HG03039 (cell line): Measurements from ENCODE around the gene SNX32.
"Not testable (repeated sequence)": the region's sequence is repeated elsewhere in the genome, so short reads cannot be mapped to it uniquely, and the experiment has no call there.

Source experiments
- ATAC-seq: cut with Tn5 transposase; IDR thresholded peaks from one replicate; pipeline ENCODE4 v1.9.1; 2021; ENCODE audit warnings: mild to moderate bottlenecking, moderate library complexity; ENCODE audit not compliant: unreplicated experiment

The SNX32 gene

DNA sequence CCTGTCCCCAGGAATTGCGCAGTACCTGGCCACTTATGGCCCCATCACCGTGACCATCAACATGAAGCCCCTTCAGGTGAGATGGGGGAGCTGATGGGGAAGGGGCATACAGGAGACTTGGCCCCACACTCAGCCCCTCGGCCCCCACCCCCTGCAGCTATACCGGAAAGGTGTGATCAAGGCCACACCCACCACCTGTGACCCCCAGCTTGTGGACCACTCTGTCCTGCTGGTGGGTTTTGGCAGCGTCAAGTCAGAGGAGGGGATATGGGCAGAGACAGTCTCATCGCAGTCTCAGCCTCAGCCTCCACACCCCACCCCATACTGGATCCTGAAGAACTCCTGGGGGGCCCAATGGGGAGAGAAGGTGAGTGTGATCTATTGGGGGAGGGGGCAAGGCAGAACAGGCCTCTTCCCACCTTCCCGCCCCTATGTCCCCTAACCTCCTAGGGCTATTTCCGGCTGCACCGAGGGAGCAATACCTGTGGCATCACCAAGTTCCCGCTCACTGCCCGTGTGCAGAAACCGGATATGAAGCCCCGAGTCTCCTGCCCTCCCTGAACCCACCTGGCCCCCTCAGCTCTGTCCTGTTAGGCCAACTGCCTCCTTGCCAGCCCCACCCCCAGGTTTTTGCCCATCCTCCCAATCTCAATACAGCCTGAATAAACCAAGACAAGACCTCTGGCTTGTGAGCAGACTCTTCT is 49.4 kb downstream of the SNX32 start:
- ATAC-seq, result no peak

DNA sequence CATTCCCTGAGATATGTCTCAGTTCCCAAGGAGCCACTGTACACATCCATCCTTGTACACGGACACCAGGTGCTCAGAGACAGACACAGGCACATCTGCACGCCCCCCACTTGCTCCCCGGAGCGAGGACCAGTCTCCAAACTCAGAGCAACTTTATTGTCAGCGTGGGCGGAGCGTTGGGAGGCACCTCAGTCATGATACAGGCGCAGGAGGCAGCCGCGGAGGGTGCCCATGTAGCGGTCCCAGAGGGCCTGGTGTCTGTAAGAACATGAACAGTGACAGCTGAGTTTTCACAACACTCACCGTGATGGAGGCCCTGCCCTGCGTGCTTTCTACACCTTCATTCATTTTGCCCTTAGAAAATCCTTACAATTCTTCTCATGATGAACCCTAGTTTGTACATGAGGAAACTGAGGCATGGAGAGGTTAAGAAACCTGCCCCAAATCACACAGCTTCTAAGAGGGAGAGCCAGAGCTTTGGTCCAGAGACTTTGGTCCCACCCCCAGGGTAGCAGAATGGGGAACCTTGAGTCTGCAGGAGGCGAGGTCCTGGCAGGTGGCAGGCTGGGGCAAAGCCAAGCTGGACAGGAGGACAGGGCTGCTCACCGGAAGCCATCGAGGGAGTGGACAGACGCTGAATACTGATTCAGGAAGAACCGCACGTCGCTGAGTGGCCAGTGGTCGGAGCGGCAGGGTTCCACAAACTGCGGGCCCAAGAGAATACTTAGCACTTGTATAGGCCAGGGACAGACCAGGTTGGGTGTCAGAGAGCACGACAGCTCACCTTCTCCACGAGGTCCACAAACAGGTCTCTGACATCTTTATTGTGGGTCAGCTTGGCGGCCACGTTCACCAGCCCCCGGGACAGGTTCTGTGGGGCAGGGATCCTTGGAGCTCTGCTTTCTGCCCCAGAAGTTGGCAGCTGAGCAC is 50.3 kb downstream of the SNX32 start:
- no peak for ATAC-seq

DNA sequence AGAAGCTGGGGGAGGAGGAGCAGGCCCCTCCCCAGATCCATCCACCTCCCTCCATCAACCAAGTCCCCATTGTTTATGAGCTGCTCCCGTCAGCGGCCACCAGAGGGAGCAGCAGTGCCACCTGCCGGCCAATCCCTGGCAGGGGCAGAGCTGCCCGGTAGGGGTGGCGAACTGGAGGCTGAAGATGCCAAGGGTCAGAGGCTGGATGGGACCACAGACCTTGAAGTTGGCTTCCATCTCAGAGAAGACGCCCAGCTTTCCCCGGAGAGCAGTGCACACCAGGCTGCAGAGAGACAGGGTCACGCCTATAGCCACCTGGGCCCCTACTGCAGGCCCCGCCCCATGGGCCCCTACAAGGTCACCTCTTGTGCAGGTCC is 50.9 kb downstream of the SNX32 start:
- no peak for ATAC-seq

DNA sequence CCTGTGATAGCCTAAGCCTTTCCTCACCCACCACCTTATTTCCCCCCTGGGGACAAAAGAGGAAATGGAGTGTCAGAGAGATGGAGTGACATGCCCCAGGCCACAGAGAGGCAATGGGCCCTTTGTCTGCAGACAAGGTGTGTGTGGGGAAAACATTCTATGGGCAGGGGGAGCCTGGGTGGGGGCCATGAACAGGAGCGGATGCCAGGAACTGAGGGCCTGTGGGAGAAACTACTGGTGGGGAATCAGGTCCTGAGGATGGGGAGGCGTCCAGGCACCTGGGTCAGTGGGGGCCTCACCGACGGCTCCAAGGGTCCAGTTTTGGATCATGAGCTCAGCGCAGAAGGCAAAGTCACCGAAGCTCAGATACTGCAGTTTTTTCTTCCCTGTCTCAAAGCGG is 51.5 kb downstream of the SNX32 start:
- ATAC-seq, result no peak

DNA sequence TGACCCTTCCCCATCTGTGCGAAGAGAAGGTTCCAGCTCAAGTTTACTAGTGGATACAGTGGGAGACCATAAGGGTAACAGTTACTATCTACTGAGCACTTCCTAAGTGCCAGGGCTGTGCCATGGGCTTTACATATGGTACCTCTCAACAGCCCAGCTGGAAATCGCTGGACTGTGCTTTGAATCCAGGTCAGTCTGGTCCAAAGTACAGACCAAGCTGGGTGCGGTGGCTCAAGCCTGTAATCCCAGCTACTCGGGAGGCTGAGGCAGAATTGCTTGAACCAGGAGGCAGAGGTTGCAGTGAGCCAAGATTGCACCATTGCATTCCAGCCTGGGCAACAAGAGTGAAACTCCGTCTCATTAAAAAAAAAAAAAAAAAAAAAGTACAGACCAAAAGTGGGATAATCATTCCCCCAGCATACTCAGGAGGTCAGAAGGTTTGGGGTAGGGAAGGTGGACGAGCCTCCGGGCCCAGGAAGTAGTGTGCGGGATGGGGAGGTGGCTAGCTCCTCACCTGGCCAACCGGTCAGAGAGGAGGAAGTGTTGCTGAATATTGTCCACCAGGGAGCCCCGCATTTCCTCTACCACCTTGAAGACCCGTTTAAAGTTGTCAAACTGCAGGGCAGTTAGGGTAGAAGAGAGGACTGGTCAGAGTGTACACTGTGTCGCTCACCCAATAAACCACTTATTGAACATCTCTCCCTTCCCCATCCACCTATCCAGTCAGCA is 52.2 kb downstream of the SNX32 start:
- no peak for ATAC-seq

DNA sequence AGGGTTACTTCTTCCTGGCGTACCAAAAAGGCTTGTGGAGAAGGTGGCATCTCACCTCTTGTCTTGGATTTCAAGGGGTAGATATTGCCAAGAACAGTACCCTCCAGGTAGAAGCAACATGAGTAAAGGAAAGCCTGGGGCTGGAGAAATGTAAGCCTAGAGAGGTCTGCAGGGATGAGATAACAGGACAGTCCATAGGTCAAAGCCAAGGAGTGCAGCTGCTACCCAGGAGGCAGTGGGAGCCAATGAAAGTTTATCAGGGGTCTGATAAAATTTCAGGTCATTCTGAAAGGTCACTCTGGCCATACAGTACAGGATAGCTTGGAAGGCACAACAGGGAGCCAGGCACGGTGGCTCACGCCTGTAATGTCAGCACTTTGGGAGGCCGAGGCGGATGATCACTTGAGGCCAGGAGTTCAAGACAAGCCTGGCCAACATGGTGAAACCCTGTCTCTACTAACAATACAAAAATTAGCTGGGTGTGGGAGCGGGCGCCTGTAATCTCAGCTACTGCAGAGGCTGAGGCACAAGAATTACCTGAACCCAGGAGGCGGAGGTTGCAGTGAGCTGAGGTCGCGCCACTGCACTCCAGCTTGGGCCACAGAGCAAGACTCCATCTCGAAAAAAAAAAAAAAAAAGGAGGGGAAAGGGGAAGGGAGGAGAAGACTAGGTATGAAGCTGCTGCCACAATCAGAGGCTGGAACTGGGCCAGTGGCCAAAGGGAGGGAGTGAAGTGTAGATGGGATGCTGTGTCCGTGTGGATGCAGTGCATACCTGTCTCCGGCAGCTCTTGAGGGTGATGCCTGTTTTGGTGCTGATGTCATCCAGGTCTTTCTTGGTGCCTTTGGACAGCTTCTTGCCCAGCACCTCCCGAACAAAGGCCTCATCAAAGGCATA is 53.3 kb downstream of the SNX32 start:
- ATAC-seq, result no peak

DNA sequence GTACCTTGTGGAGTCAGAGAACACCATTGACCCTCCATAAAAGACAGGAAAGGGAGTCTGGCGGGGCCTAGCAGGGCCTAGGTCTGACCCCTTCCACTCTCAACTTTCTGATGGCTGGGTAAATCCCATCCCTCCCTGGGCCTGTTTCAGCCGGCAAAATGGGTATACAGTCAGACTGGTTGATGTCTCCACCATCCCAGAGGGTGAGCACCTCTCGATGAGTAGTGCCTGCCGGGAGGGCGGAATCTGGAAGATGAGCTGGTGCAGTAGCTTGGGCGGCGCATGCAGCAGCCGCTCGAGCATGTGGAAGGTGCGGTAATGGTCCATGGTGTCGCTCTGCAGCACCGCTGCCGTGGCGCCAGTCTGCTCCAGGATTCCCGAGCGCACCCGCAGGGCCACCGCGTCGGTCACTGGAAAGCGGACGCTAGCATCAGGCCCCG is 54.0 kb downstream of the SNX32 start:
- ATAC-seq, result no peak

DNA sequence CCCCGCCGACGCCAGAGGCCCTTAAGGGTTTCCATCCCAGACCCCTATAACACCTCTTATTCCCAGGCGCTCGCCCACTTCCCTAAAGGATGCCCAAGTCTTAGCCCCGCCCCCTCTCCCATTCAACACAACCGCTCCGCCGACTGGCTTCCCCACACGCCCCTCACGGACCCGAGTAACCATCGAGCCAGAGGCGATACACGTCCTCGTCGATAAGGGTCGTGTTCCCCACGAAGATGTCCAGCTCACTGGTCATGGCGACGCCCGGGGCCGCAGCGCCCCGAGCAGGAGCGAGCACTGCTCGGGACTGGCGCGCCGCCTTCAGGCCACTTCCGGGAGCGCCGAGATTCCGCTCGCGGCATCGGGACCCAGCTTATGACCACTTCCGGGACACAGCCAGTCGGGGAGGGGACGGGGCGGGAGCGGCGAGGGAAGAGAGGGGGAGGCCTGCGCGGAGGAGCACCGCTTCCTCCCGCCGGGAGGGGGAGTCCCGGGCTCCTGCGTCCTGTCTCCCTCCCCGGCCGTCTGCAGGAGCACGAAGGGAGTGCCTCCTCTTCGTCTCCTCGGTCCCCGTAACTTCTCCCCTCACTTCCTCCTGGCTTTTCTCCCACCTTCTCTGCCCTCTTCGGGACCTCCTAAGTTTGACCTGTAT is 54.5 kb downstream of the SNX32 start, which contains the start of gene FIBP:
FIBP (minus strand) TSS at position 309 of the 652 bp plus-strand sequence; CDS start at position 256, 53 bp downstream.
- ATAC-seq, result peak; percentile 42

DNA sequence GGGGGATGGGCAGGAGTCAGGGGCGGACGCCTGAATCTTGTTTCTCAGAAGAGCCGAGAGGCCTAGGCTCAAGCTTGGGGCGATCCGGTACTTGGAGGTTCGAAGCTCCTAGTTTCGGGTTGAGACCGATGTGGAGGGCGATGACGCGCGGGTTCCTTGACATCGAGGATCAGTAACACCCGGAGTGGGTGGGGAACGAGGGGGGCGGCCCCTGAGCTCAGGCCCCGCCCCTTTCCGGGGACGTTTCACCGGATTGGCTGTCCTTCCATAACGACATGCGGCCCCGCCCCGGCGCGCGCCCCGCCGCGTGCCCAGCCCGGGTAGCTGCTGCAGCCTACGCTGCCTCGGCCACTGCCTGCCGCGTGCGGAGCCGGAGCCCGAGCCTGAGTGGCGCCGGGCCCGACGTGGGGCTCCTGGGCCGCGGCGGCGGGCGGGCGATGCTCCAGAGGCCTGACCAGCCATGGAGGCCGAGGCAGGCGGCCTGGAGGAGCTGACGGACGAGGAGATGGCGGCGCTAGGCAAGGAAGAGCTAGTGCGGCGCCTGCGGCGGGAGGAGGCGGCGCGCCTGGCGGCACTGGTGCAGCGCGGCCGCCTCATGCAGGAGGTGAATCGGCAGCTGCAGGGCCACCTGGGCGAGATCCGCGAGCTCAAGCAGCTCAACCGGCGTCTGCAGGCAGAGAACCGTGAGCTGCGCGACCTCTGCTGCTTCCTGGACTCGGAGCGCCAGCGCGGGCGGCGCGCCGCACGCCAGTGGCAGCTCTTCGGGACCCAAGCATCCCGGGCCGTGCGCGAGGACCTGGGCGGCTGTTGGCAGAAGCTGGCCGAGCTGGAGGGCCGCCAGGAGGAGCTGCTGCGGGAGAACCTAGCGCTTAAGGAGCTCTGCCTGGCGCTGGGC is 56.8 kb downstream of the SNX32 start, which contains the start of gene CCDC85B:
CCDC85B (plus strand) TSS at position 350 of the 895 bp plus-strand sequence; CDS start at position 461, 111 bp downstream.
- ATAC-seq, result peak; percentile 43

DNA sequence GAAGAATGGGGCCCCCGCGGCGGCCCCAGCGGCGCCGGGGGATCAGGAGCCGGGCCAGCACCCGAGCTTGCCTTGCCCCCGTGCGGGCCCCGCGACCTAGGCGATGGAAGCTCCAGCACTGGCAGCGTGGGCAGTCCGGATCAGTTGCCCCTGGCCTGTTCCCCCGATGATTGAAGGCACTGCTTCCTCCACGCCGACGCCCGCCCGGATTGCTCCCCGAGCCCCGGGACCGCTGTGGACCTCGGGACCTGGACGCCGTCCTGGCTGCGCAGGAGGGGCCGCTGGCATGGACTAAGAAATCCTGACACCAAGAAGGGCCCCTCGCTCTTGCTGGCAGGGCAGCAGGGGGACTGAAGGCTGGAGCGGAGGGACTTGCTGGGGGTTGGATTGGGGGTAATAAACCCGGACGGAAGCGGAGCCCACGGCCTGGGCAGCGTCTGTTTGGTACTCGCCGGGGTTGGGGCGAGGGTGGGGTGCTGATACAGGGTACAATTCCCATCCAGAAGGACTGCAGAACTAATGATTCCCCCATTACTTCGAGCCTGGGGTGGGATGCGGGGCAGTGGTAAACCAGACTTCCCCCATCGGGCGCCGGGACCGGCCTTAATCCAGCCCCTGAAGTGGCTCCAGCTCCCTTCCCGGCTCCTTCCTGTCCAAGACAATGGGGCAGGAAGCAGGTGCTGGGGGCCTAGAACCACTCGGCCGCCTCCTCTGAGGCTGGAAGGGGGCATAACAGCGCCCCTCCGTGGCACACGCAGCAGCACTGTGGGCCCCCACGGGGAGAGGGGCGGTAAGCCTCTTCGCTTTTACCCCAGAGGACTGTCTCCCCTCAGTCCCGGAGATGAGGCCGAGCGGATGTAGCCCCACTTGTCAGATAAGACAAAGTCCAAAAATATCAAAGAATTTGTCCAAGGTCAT is 57.7 kb downstream of the SNX32 start:
- ATAC-seq, result no peak

DNA sequence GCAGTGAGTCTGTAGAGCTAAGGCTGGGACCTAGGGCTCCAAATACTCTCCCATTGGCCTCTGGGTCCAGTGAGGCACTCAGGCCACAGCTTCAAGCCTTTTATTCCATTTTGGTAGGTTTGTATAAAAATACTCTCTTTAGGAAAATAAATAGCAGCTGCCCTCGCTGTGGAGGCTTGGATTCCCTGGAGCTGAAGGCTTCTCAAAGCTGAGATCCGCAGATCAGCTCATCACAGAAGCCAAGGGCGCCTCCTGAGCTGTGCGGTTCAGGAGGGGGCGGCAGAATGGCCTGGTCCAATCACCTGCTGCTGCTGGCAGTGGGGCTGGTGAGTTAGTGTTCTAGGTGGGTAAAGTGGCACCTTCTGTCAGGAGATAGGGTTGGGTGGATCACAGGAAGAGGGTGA is 58.4 kb downstream of the SNX32 start:
- not testable (repeated sequence) for ATAC-seq

DNA sequence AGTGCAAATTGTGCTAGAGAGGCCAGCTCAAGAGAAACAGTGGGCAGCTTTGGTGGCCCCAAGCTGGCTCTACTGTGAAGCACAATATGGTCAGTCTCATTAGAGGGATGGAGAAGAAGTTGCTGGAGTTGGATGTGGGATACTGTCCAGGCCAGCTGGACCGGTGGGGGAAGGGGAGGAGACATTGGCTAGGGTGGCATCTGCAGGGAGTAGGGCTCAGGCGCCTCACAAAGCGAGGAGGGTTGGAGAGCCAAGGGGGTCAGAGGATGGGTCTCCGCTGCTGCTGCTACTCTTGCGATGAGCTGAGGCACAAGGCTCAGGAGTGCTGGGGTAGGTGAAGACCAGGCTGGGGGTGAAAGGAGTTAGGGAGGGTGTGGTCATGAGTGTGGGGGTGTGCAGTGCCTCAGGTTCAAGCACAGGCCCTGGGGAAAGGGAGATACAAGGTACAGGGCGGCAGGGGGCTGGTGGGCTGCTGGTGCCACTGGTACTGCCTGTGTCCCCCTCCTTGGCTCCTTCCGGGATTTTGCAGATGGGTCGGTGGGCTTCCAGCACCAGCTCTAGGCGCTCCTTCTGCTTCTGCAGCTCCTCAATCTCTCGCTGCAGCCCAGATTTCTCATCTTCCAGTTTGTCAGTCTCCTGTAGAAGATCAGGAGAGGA is 59.0 kb downstream of the SNX32 start:
- ATAC-seq, result no peak

DNA sequence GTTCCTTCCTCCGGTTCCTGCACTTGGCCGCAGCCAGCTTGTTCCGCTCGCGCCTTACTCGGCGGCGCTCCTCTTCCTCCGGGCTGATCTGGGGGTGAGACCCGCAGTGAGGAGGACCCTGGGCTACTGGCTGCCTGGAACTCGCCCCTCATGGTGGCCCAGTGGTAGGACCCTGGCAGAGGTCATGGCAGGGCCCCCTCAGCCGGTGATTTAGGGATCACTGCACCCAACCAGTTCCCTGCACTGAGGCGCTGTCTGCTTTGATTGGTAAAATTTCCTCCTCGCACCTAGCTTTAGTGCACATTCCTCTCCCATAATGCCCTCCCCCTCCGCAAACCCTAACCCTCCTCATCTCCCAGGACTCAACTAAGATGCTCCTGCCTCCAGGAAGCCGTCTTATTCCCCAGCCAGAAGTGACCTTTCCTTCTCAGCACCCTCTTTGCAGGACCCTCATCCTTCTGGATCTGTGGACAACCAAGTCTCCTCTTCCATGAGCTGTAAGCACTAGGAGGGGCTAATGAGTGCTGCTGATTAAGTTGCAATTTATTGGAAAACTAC is 60.4 kb downstream of the SNX32 start:
- ATAC-seq, result no peak

DNA sequence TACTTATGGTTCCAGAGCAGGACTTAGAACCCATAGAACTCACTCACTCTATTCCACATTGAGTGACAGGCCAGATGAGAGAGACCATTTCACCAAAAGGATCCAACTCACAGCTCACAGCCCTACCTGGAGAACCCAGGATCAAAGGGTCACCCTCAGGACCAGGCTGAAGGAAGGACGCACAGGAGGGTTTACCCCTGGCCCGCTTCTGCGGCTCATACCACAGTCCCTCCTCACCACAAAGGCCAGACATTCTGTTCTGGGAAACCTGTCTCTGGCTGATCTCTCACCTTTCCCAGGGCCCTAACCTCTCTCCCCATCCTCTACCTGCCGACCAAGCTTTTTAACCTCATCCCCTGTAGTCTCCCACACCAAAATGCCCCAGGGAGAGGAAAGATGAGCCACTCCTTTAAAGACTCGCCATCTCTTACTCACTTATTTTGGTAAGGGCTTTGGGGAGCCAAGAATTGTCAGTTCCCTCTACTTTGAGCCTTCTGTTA is 61.8 kb downstream of the SNX32 start:
- no peak for ATAC-seq

DNA sequence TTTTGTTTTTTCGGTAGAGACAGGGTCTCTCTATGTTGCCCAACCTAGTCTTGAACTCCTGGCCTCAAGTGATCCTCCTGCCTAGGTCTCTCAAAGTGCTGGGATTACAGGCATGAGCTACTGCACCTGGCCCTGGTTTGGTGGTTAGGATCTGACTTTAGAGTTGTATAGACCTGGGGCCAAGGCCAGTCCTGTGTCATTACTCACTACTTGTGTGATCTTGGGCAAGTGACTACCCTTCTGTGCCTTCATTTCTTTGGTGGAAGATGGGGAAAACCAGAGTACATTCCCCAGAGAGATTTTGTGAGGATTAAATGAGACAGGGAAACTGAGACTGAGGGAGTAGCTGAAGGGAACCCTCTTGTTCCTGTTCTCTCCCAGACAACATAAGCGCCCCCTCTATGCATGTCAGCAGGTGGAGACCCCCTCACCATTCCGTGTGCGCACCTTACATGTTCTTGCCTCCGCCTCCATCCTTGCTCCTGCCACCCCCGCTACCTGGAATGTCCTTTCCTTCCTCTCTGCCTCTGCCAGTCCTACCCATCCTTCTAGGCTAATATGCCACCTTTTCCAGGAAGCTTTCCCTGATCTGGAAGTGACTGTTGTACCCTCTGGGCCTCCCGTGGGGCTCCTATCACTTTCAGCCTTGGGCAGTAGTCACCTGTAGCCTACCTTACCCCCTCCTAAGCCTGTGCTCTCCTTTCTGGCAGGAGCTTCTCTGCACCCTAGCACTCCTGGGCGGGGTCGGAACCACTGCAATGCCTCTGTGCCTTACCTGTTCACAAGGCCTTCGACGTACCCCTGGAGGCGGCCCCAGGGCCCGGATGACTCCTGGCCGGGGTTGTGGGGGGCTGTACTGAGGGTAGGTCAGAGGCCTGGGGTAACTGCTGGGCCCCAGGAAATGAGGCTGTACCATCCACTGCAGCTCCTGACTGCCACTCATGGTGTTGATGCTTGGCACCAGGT is 62.6 kb downstream of the SNX32 start:
- ATAC-seq, result no peak
